Epithelial cell of esophagus (primary cell): Measurements from ENCODE around the gene TRPM3.

ENCODE experiments used
- DNase-seq: peaks from one replicate; pipeline ENCODE4 v3.0.0; 2010; ENCODE audit warnings: low read depth
- H3K4me3 ChIP-seq: 2 replicates; pipeline ENCODE4 v1.5.1; 2011; ENCODE audit warnings: mild to moderate bottlenecking, low read length, control low read depth
- CTCF ChIP-seq: IDR thresholded peaks from 2 replicates; pipeline ENCODE4 v1.5.1; 2011; ENCODE audit warnings: low read depth, mild to moderate bottlenecking, low read length, control low read depth, inconsistent platforms; ENCODE audit not compliant: insufficient read depth; ENCODE audit errors: missing control alignments

TRPM3 gene

GRCh38 chr9:70494221-70494620 lies 627.2 kb downstream of the TRPM3 start:
- no peak for DNase-seq
- H3K4me3 ChIP-seq, result no peak overlapping the region
- TF ChIP-seq CTCF, result no peak

GRCh38 chr9:70493029-70493428 lies 628.4 kb downstream of the TRPM3 start:
- no peak for TF ChIP-seq CTCF
- H3K4me3 ChIP-seq, result no peak overlapping the region
- DNase-seq, result no peak

GRCh38 chr9:70492319-70492777 lies 629.1 kb downstream of the TRPM3 start:
- no peak overlapping the region for H3K4me3 ChIP-seq
- TF ChIP-seq CTCF, result no peak
- DNase-seq, result no peak

- H3K4me3 ChIP-seq, result no peak overlapping the region
- DNase-seq, result no peak
- no peak for TF ChIP-seq CTCF
Measured at GRCh38 chr9:70491426-70492318, 629.7 kb downstream of the TRPM3 start.

- peak; percentile 19 for TF ChIP-seq CTCF
- DNase-seq, result peak; percentile 30
- no peak overlapping the region for H3K4me3 ChIP-seq
Measured at GRCh38 chr9:70490478-70490877, 630.9 kb downstream of the TRPM3 start.

GRCh38 chr9:70488793-70489105 lies 632.7 kb downstream of the TRPM3 start:
- peak; percentile 29 for DNase-seq
- no peak for TF ChIP-seq CTCF
- H3K4me3 ChIP-seq, result no peak overlapping the region
